Measurements from ENCODE around the gene DNASE1L1. TPM values are rescaled to one million over a fixed set of nuclear protein-coding genes. Genes with fewer than 3 reads are reported as not detected.

The DNASE1L1 gene
- total RNA-seq, 1 donor, result 74.6 TPM

DNA sequence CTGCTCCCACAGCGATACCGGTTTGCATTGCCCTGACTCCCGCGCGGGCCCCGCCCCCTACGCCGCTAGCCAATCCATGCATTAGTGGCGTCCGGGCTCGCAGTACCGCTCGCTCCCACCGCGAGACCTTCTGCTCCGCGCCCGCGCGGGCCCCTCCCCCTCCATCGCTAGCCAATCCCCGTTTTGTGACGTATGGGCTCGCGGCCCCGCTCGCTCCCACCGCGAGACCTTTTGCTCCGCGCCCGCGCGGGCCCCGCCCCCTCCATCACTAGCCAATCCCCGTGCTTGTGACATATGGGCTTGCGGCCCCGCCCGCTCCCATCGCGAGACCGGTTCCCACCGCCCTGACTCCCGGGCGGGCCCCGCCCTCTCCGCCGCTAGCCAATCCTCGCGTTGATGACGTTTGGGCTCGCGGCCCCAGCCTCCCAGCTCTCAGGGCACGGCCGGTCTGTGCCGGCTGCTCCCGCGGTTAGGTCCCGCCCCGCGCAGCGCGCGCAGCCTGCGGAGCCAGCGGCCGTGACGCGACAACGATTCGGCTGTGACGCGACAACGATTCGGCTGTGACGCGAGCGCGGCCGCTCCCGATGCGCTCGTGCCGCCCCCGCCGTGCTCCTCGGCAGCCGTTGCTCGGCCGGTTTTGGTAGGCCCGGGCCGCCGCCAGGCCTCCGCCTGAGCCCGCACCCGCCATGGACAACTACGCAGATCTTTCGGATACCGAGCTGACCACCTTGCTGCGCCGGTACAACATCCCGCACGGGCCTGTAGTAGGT, 30.1 kb downstream of the DNASE1L1 start, which contains the start of gene EMD:
Gene EMD (plus strand): TSS at position 497 of the 770 bp plus-strand sequence. CDS start 190 bp downstream, at position 687.
- peak within 1 kb of the TSS; percentile 82 for H3K4me3 ChIP-seq (ENCODE audit: insufficient read depth, low read length)
- H3K27me3 ChIP-seq (ENCODE audit: insufficient read depth, low read length), result no peaks in the 10 kb centered on the region
- H4K20me1 ChIP-seq (ENCODE audit: insufficient read depth, low read length), result peaks cover 2% of the 10 kb centered on the region
- peak within 1 kb of the TSS; percentile 85 for H3K4me2 ChIP-seq (ENCODE audit: insufficient read depth, low read length)
- DNase-seq (ENCODE audit: insufficient read length, low spot score, missing footprints), result peak; percentile 98
- peaks cover 21% of the 10 kb centered on the region for H3K79me2 ChIP-seq (ENCODE audit: insufficient read depth, low read length)
- no peak for TF ChIP-seq CTCF (IDR thresholded peaks at IDR 0.05; ENCODE audit: extremely low read depth, low read depth, low read length)
- H3K36me3 ChIP-seq (ENCODE audit: insufficient read depth, low read length), result peaks cover 12% of the 10 kb centered on the region
- H2AFZ ChIP-seq (ENCODE audit: low read length), result no peak within 1 kb of the TSS
- H3K9me3 ChIP-seq (ENCODE audit: low read depth, low read length), result no peaks in the 10 kb centered on the region
- H3K27ac ChIP-seq (ENCODE audit: low read depth, low read length), result peak within 1 kb of the TSS; percentile 90
- H3K4me1 ChIP-seq (ENCODE audit: insufficient read depth, low read length), result peaks cover 9% of the 10 kb centered on the region

DNA sequence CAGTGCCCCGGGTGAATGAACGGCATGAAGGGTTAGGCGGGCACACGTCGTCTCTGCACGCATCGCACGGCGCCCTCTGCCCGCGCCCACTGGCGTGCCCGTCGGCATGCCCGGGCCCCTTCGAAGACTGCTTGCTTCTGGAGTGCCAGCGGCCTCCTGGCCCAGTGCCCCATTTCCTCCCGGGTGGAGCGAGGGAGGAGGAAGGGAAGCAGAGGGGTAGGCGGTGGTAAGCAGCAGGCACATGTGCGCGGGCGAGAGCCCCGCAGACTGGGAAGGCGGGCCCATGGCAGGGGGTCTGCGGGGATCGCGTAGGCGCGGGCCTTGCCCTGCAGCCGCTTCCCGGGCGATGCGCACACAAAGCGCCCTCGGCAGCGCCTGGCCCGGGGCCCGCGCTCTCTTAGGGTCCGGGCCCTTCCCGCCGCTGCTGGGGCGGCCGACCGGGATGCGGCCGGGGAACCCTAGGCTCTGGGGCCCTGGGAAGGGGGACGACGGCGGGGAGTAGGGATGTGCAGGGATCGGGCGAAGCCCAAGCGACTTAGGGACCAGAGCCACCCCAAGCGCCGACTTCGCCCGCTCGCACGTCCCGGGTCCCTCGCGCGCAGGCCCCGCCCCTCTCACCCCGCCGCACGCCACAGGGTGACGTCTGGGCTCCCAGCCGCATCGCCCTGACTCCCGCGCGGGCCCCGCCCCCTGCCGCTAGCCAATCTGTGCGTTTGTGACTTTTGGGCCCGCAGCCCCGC, 30.8 kb downstream of the DNASE1L1 start:
- Histone ChIP-seq H3K36me3 (ENCODE audit: insufficient read depth, low read length) (peaks cover 12% of the 10 kb centered on the region), H3K9me3 (ENCODE audit: low read depth, low read length) (no peaks in the 10 kb centered on the region), H2AFZ (ENCODE audit: low read length) (no peak overlapping the region), H3K4me3 (ENCODE audit: insufficient read depth, low read length) (peak overlapping the region; percentile 66), H4K20me1 (ENCODE audit: insufficient read depth, low read length) (peaks cover 2% of the 10 kb centered on the region), H3K4me1 (ENCODE audit: insufficient read depth, low read length) (peaks cover 9% of the 10 kb centered on the region), H3K27me3 (ENCODE audit: insufficient read depth, low read length) (no peaks in the 10 kb centered on the region), H3K4me2 (ENCODE audit: insufficient read depth, low read length) (peak overlapping the region; percentile 66), H3K27ac (ENCODE audit: low read depth, low read length) (peak overlapping the region; percentile 85), H3K79me2 (ENCODE audit: insufficient read depth, low read length) (peaks cover 26% of the 10 kb centered on the region)
- peak; percentile 99 for DNase-seq (ENCODE audit: insufficient read length, low spot score, missing footprints)
- no peak for TF ChIP-seq CTCF (IDR thresholded peaks at IDR 0.05; ENCODE audit: extremely low read depth, low read depth, low read length)

GRCh38 chrX:154376774-154377173, 32.3 kb downstream of the DNASE1L1 start:
- no peaks in the 10 kb centered on the region for H3K27me3 ChIP-seq (ENCODE audit: insufficient read depth, low read length)
- no peak for TF ChIP-seq CTCF (IDR thresholded peaks at IDR 0.05; ENCODE audit: extremely low read depth, low read depth, low read length)
- H3K4me3 ChIP-seq (ENCODE audit: insufficient read depth, low read length), result no peak overlapping the region
- H3K27ac ChIP-seq (ENCODE audit: low read depth, low read length), result no peak overlapping the region
- no peak overlapping the region for H3K4me2 ChIP-seq (ENCODE audit: insufficient read depth, low read length)
- no peaks in the 10 kb centered on the region for H3K9me3 ChIP-seq (ENCODE audit: low read depth, low read length)
- peaks cover 2% of the 10 kb centered on the region for H4K20me1 ChIP-seq (ENCODE audit: insufficient read depth, low read length)
- H3K36me3 ChIP-seq (ENCODE audit: insufficient read depth, low read length), result peaks cover 11% of the 10 kb centered on the region
- H2AFZ ChIP-seq (ENCODE audit: low read length), result no peak overlapping the region
- H3K79me2 ChIP-seq (ENCODE audit: insufficient read depth, low read length), result peaks cover 39% of the 10 kb centered on the region
- DNase-seq (ENCODE audit: insufficient read length, low spot score, missing footprints), result no peak
- H3K4me1 ChIP-seq (ENCODE audit: insufficient read depth, low read length), result peaks cover 15% of the 10 kb centered on the region

DNA sequence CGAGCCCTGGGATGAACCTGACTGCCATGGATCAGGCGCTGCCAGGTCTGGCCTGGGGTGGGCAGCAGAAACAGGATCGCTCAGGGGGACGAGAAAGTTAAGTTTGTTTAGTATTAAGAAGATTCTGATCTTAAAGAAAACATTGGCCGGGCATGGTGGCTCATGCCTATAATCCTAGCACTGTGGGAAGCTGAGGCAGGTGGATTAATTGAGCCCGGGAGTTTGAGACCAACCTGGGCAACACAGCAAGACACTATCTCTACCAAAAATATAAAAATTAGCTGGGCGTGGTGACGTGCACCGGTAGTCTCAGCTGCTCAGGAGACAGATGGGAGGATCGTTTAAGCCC, 33.9 kb downstream of the DNASE1L1 start:
- Histone ChIP-seq H3K4me1 (ENCODE audit: insufficient read depth, low read length) (peaks cover 10% of the 10 kb centered on the region), H3K9me3 (ENCODE audit: low read depth, low read length) (no peaks in the 10 kb centered on the region), H3K36me3 (ENCODE audit: insufficient read depth, low read length) (peaks cover under 1% of the 10 kb centered on the region), H2AFZ (ENCODE audit: low read length) (no peak overlapping the region), H3K27me3 (ENCODE audit: insufficient read depth, low read length) (no peaks in the 10 kb centered on the region), H3K27ac (ENCODE audit: low read depth, low read length) (no peak overlapping the region), H3K4me2 (ENCODE audit: insufficient read depth, low read length) (peak overlapping the region; percentile 4), H3K79me2 (ENCODE audit: insufficient read depth, low read length) (peaks cover 34% of the 10 kb centered on the region), H4K20me1 (ENCODE audit: insufficient read depth, low read length) (peaks cover 2% of the 10 kb centered on the region), H3K4me3 (ENCODE audit: insufficient read depth, low read length) (peak overlapping the region; percentile 54)
- no peak for TF ChIP-seq CTCF (IDR thresholded peaks at IDR 0.05; ENCODE audit: extremely low read depth, low read depth, low read length)
- DNase-seq (ENCODE audit: insufficient read length, low spot score, missing footprints), result no peak

Data from osteoblast (primary cell).